Caco-2 (cell line): ENCODE data around the gene ZC3HAV1L. TPM values are rescaled to one million over a fixed set of nuclear protein-coding genes. Genes with fewer than 3 reads are reported as not detected.

Experiments used
- BruUV-seq: library from RNA; stranded (reverse); fragments of 400-500 nt; replicated peaks from 2 replicates; lab custom pipeline; 2021; lab: Mats Ljungman, UMichigan
- CTCF ChIA-PET: fragments of 300-600 bp; sonication (Branson Sonifier 250); formaldehyde crosslinking; loops from one replicate; lab custom pipeline; 2022; ENCODE audit warnings: antibody characterized with exemption; lab: Charles Lee
- POLR2A ChIA-PET: fragments of 300-600 bp; sonication (Branson Sonifier 250); formaldehyde crosslinking; loops from one replicate; lab custom pipeline; 2022; ENCODE audit warnings: antibody characterized with exemption; lab: Charles Lee
- DNase-seq, 2 experiments: peaks; one replicate each; pipeline versions ENCODE4 v3.0.0 to v3.0.0-alpha.2; 2020 to 2022
- H3K27me3 ChIP-seq: replicated peaks from 2 replicates; pipeline ENCODE4 v1.6.0; 2011; ENCODE audit warnings: low read length; ENCODE audit not compliant: control insufficient read depth, insufficient read depth
- H3K36me3 ChIP-seq: 2 replicates; pipeline ENCODE4 v1.5.1; 2011; ENCODE audit warnings: low read length; ENCODE audit not compliant: control insufficient read depth, insufficient read depth
- H3K4me1 ChIP-seq: fragments of 250-450 bp; sonication (Bioruptor Pico); 2 replicates; pipeline ENCODE4 v1.5.1; 2020; ENCODE audit warnings: mild to moderate bottlenecking
- H3K4me3 ChIP-seq: 2 replicates; pipeline ENCODE4 v1.5.1; 2011; ENCODE audit warnings: low read depth, mild to moderate bottlenecking, control low read depth, low read length
- H3K9me3 ChIP-seq: fragments of 250-450 bp; sonication (Bioruptor Pico); 2 replicates; pipeline ENCODE4 v1.5.1; 2020; ENCODE audit warnings: mild to moderate bottlenecking, moderate library complexity
- H3K27ac Mint-ChIP-seq: one replicate; pipeline ENCODE4 v1.8.0; 2022; ENCODE audit warnings: mixed read lengths; ENCODE audit not compliant: unreplicated experiment
- H3K27me3 Mint-ChIP-seq: one replicate; pipeline ENCODE4 v1.8.0; 2022; ENCODE audit warnings: mixed read lengths; ENCODE audit not compliant: insufficient read depth, unreplicated experiment
- H3K36me3 Mint-ChIP-seq: one replicate; pipeline ENCODE4 v1.8.0; 2022; ENCODE audit warnings: mild to moderate bottlenecking, mixed read lengths; ENCODE audit not compliant: insufficient read depth, unreplicated experiment
- H3K4me1 Mint-ChIP-seq: one replicate; pipeline ENCODE4 v1.8.0; 2022; ENCODE audit warnings: low read depth, mixed read lengths; ENCODE audit not compliant: unreplicated experiment
- H3K4me3 Mint-ChIP-seq: one replicate; pipeline ENCODE4 v1.8.0; 2022; ENCODE audit warnings: mild to moderate bottlenecking, moderate library complexity, mixed read lengths; ENCODE audit not compliant: unreplicated experiment
- H3K9me3 Mint-ChIP-seq: one replicate; pipeline ENCODE4 v1.8.0; 2022; ENCODE audit warnings: mixed read lengths; ENCODE audit not compliant: unreplicated experiment
- intact Hi-C: fragments of 100-400 bp; cut with micrococcal nuclease; formaldehyde crosslinking; loops from one replicate; pipeline ENCODE4 v1.10.0; 2022; ENCODE audit not compliant: unreplicated experiment
- total RNA-seq: library from RNA; stranded (reverse); gene quantifications from 2 replicates; pipeline ENCODE4 v1.2.3, GENCODE V29; 2022
- TF ChIP-seq, protein P1 (sequence below), 2 experiments: fragments of 200-600 bp in 1 of 2; IDR thresholded peaks; 1 replicate in 1 of 2; 2 replicates in 1 of 2; pipeline versions ENCODE4 v1.5.1 to v1.8.0; 2011 to 2022; ENCODE audit warnings: antibody characterized with exemption in 1 of 2, control low read depth in 1 of 2, inconsistent platforms in 1 of 2, low read depth in 1 of 2, low read length in 1 of 2, mild to moderate bottlenecking in 1 of 2, moderate library complexity in 1 of 2; ENCODE audit not compliant: insufficient read depth in 1 of 2, severe bottlenecking in 1 of 2, unreplicated experiment in 1 of 2

The ZC3HAV1L gene
- total RNA-seq, 1 experiment from 2014 or later = 24.6 TPM

DNA sequence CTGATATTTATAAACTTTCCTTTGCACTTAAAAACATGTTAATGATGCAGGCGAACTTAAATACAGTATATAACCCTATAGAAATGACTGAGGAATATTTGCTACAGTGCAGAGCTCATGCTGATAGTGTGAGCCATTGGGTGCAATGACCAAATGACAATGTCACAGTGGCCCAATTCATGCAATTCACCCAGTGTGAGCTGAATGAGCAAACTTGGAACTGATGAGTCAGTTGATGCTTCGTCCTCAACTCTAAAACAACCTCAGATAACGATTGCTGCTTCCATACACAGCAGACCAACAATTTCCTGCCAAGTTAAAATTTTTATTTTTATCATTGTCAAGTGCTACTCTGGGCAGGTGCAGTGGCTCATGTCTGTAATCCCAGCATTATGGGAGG, 12.1 kb upstream of the ZC3HAV1L start:
- H3K4me1 ChIP-seq = no peaks in the 10 kb centered on the region; the same call in 1 of the 2 replicates
- intact Hi-C loops = no loop called here
- ChIA-PET CTCF (no interaction called here), POLR2A (no interaction called here)
- peaks cover 40% of the 10 kb centered on the region for H3K36me3 Mint-ChIP-seq
- H3K9me3 ChIP-seq = no peaks in the 10 kb centered on the region
- no peaks in the 10 kb centered on the region for H3K27me3 Mint-ChIP-seq
- H3K9me3 Mint-ChIP-seq = no peaks in the 10 kb centered on the region
- no TSS peak for BruUV-seq
- H3K27me3 ChIP-seq = no peaks in the 10 kb centered on the region
- TF ChIP-seq, protein P1, sequence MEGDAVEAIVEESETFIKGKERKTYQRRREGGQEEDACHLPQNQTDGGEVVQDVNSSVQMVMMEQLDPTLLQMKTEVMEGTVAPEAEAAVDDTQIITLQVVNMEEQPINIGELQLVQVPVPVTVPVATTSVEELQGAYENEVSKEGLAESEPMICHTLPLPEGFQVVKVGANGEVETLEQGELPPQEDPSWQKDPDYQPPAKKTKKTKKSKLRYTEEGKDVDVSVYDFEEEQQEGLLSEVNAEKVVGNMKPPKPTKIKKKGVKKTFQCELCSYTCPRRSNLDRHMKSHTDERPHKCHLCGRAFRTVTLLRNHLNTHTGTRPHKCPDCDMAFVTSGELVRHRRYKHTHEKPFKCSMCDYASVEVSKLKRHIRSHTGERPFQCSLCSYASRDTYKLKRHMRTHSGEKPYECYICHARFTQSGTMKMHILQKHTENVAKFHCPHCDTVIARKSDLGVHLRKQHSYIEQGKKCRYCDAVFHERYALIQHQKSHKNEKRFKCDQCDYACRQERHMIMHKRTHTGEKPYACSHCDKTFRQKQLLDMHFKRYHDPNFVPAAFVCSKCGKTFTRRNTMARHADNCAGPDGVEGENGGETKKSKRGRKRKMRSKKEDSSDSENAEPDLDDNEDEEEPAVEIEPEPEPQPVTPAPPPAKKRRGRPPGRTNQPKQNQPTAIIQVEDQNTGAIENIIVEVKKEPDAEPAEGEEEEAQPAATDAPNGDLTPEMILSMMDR (IDR thresholded peaks at IDR 0.05; ENCODE audit: insufficient read depth in 1 of 2, low read depth in 1 of 2, low read length in 1 of 2, severe bottlenecking in 1 of 2, unreplicated experiment in 1 of 2) = no peak
- no peaks in the 10 kb centered on the region; the same call in 1 of the 2 replicates for H3K36me3 ChIP-seq
- H3K4me1 Mint-ChIP-seq = no peaks in the 10 kb centered on the region
- DNase-seq = no peak
- H3K4me3 Mint-ChIP-seq = no peak overlapping the region
- H3K27ac Mint-ChIP-seq = no peak overlapping the region
- no peak overlapping the region for H3K4me3 ChIP-seq

DNA sequence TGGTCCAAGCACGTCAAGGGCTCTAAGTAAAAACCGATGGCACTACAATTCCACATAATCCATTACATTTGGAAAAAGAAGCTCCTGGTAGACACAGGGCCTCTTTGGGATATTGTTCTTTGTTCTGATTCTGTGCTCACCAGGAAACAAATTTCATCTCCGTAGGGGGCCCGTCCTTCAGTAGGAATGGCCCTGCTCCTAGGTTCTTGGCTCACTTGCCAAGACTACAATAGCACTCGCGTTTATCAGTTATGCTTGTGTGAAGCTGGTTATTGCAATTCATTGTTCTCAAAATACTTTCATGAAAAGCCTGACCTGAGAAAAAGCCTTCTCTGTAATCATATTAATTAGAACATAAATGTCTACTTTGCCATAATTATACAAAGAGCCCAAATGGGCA, 10.3 kb upstream of the ZC3HAV1L start:
- TF ChIP-seq, protein P1 (IDR thresholded peaks at IDR 0.05; ENCODE audit: insufficient read depth in 1 of 2, low read depth in 1 of 2, low read length in 1 of 2, severe bottlenecking in 1 of 2, unreplicated experiment in 1 of 2) = no peak
- Histone ChIP-seq H3K4me3 (no peak overlapping the region), H3K4me1 (no peaks in the 10 kb centered on the region; the same call in 1 of the 2 replicates), H3K27me3 (no peaks in the 10 kb centered on the region), H3K9me3 (no peaks in the 10 kb centered on the region), H3K36me3 (no peaks in the 10 kb centered on the region; the same call in 1 of the 2 replicates)
- Mint-ChIP-seq H3K4me3 (no peak overlapping the region), H3K27me3 (no peaks in the 10 kb centered on the region), H3K27ac (no peak overlapping the region), H3K4me1 (no peaks in the 10 kb centered on the region), H3K36me3 (peaks cover 32% of the 10 kb centered on the region), H3K9me3 (no peaks in the 10 kb centered on the region)
- no peak for DNase-seq
- ChIA-PET POLR2A (no interaction called here), CTCF (no interaction called here)
- no TSS peak for BruUV-seq
- intact Hi-C loops = no loop called here

DNA sequence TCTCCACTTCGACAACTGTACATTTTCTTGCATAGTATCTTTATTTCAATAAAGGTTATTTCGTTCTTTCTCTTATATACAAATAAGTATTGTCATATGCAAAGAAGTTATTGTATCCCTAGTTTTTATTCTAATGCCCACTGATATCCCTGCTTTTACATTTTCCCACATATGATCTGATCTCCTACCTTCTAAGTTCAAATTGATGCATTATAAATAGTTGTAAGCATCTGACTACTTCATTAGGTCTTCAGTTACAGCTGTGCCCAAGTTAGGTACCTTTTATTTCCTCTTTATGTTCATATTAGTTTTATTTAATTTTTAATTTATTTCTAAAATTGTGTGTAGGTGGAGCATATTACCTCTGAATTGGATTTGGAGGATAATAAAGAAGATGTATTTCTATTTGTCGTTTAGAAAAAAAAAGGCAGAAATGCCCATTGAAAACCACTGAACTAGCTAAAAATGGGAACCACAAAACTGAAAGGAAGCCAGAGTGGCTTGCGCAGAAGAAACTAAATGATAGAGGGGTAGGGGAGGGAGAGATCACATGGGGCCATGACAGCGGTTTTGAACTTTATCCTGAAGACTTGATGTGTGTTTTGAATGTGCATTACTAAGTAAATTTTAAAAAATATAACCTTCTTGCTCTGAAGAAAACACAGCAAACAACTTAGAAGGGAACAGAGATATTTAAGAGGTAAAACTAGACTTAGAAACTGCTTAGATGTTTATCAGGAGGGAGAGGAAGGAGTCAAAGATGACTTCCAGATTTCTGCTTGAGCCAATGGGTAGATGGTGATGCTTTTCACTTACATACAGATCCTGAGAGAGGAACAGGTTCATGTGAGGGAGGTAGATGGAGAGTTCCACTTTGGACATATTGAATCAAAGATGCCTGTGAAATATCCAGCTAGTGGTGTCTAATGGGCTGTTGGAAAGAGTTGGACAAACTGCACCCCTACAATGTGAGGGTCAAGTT, 9.3 kb upstream of the ZC3HAV1L start:
- Mint-ChIP-seq H3K9me3 (no peaks in the 10 kb centered on the region), H3K4me1 (no peaks in the 10 kb centered on the region), H3K27ac (no peak overlapping the region), H3K36me3 (peaks cover 29% of the 10 kb centered on the region), H3K27me3 (no peaks in the 10 kb centered on the region), H3K4me3 (no peak overlapping the region)
- TF ChIP-seq, protein P1 (IDR thresholded peaks at IDR 0.05; ENCODE audit: insufficient read depth in 1 of 2, low read depth in 1 of 2, low read length in 1 of 2, severe bottlenecking in 1 of 2, unreplicated experiment in 1 of 2) = no peak
- intact Hi-C loops = no loop called here
- H3K27me3 ChIP-seq = no peaks in the 10 kb centered on the region
- H3K4me1 ChIP-seq = no peaks in the 10 kb centered on the region; the same call in 1 of the 2 replicates
- ChIA-PET POLR2A (no interaction called here), CTCF (interaction anchor here (1.1 kb wide), 1 partner anchor 30 kb away, joined by 3 read pairs; no protein-coding TSS in a partner anchor)
- no peak for DNase-seq
- H3K9me3 ChIP-seq = no peaks in the 10 kb centered on the region
- H3K36me3 ChIP-seq = no peaks in the 10 kb centered on the region; the same call in 1 of the 2 replicates
- BruUV-seq = no TSS peak
- no peak overlapping the region for H3K4me3 ChIP-seq
